H9 (cell line): ENCODE results near the gene CACNA1A. TPM values are rescaled to one million over a fixed set of nuclear protein-coding genes. Genes with fewer than 3 reads are reported as not detected.

ENCODE experiments used
- DNase-seq: peaks from one replicate; pipeline ENCODE4 v3.0.0-alpha.2; 2017
- H2AFZ ChIP-seq: one replicate; pipeline ENCODE4 v1.6.1; 2013; ENCODE audit warnings: mild to moderate bottlenecking, low read length, control low read depth, moderate library complexity
- H2AK5ac ChIP-seq: 2 replicates; pipeline ENCODE4 v1.6.1; 2013; ENCODE audit warnings: low read length, control low read depth, mixed read lengths; ENCODE audit not compliant: insufficient read length
- H2BK120ac ChIP-seq: one replicate; pipeline ENCODE4 v1.6.1; 2013; ENCODE audit warnings: low read depth, mild to moderate bottlenecking, low read length, control low read depth, inconsistent platforms; ENCODE audit not compliant: poor library complexity, severe bottlenecking
- H2BK12ac ChIP-seq: 2 replicates; pipeline ENCODE4 v1.6.1; 2013; ENCODE audit warnings: low read length, control low read depth, mixed read lengths, low read depth; ENCODE audit not compliant: insufficient read length
- H2BK15ac ChIP-seq: 2 replicates; pipeline ENCODE4 v1.6.1; 2013; ENCODE audit warnings: low read depth, low read length, control low read depth
- H2BK20ac ChIP-seq: one replicate; pipeline ENCODE4 v1.6.1; 2013; ENCODE audit warnings: low read depth, mild to moderate bottlenecking, low read length, control low read depth, inconsistent platforms; ENCODE audit not compliant: poor library complexity, severe bottlenecking
- H2BK5ac ChIP-seq: 2 replicates; pipeline ENCODE4 v1.6.1; 2013; ENCODE audit warnings: low read length, control low read depth, mixed read lengths; ENCODE audit not compliant: insufficient read length
- H3K14ac ChIP-seq: 2 replicates; pipeline ENCODE4 v1.6.1; 2013; ENCODE audit warnings: low read length, control low read depth; ENCODE audit not compliant: insufficient read depth
- H3K18ac ChIP-seq: 2 replicates; pipeline ENCODE4 v1.6.1; 2013; ENCODE audit warnings: low read depth, mild to moderate bottlenecking, mixed read lengths, low read length, control low read depth; ENCODE audit not compliant: insufficient read length
- H3K23ac ChIP-seq: 2 replicates; pipeline ENCODE4 v1.6.1; 2013; ENCODE audit warnings: low read length, control low read depth, mixed read lengths, low read depth; ENCODE audit not compliant: insufficient read length
- H3K23me2 ChIP-seq: 2 replicates; pipeline ENCODE4 v1.6.1; 2013; ENCODE audit warnings: low read depth, mild to moderate bottlenecking, mixed read lengths, low read length, control low read depth; ENCODE audit not compliant: insufficient read length, poor library complexity, severe bottlenecking
- H3K27ac ChIP-seq: 2 replicates; pipeline ENCODE4 v1.5.1; 2013; ENCODE audit warnings: low read length, control low read depth, mixed read lengths, low read depth; ENCODE audit not compliant: insufficient read length
- H3K27me3 ChIP-seq: 2 replicates; pipeline ENCODE4 v1.6.1; 2013; ENCODE audit warnings: low read length, control low read depth, inconsistent platforms; ENCODE audit not compliant: insufficient read depth
- H3K4ac ChIP-seq: 2 replicates; pipeline ENCODE4 v1.6.1; 2013; ENCODE audit warnings: low read depth, mild to moderate bottlenecking, control low read depth, inconsistent platforms, low read length, moderate library complexity
- H3K4me1 ChIP-seq: 2 replicates; pipeline ENCODE4 v1.6.1; 2013; ENCODE audit warnings: low read length, control low read depth, inconsistent platforms; ENCODE audit not compliant: insufficient read depth
- H3K4me2 ChIP-seq: 2 replicates; pipeline ENCODE4 v1.6.1; 2013; ENCODE audit warnings: low read length, control low read depth, mixed read lengths; ENCODE audit not compliant: insufficient read length, insufficient read depth
- H3K56ac ChIP-seq: 2 replicates; pipeline ENCODE4 v1.6.1; 2013; ENCODE audit warnings: low read depth, mild to moderate bottlenecking, mixed read lengths, low read length, control low read depth; ENCODE audit not compliant: insufficient read length
- H3K79me1 ChIP-seq: 2 replicates; pipeline ENCODE4 v1.6.1; 2013; ENCODE audit warnings: low read depth, mild to moderate bottlenecking, moderate library complexity, low read length, control low read depth, inconsistent platforms; ENCODE audit not compliant: insufficient read depth, poor library complexity, severe bottlenecking
- H3K79me2 ChIP-seq: 2 replicates; pipeline ENCODE4 v1.6.1; 2013; ENCODE audit warnings: low read length, control low read depth, inconsistent platforms; ENCODE audit not compliant: insufficient read depth
- H3K9ac ChIP-seq: 2 replicates; pipeline ENCODE4 v1.6.1; 2013; ENCODE audit warnings: low read length, control low read depth, mixed read lengths; ENCODE audit not compliant: insufficient read length; ENCODE audit errors: extremely low read depth
- H3K9me3 ChIP-seq: one replicate; pipeline ENCODE4 v1.6.1; 2013; ENCODE audit warnings: low read depth, low read length, inconsistent platforms; ENCODE audit not compliant: control insufficient read depth
- H3T11ph ChIP-seq: one replicate; pipeline ENCODE4 v1.6.1; 2013; ENCODE audit warnings: mild to moderate bottlenecking, low read length, control low read depth, inconsistent platforms
- H4K20me1 ChIP-seq: one replicate; pipeline ENCODE4 v1.6.1; 2013; ENCODE audit not compliant: control insufficient read depth, insufficient read length, insufficient read depth
- H4K5ac ChIP-seq: 2 replicates; pipeline ENCODE4 v1.6.1; 2013; ENCODE audit warnings: low read depth, mild to moderate bottlenecking, mixed read lengths, low read length, control low read depth; ENCODE audit not compliant: insufficient read length
- H4K8ac ChIP-seq: replicated peaks from 2 replicates; pipeline ENCODE4 v1.6.1; 2013; ENCODE audit warnings: low read length, control low read depth, mixed read lengths, low read depth; ENCODE audit not compliant: insufficient read length
- H4K91ac ChIP-seq: 2 replicates; pipeline ENCODE4 v1.6.1; 2013; ENCODE audit warnings: low read depth, mild to moderate bottlenecking, moderate library complexity, mixed read lengths, low read length, control low read depth; ENCODE audit not compliant: insufficient read length
- H3K27ac Mint-ChIP-seq, 3 experiments: 2 replicates in 2 of 3; 3 replicates in 1 of 3; pipeline ENCODE4 v1.8.0; 2020 to 2021; ENCODE audit warnings: mixed read lengths in 3 of 3, mild to moderate bottlenecking in 1 of 3, moderate library complexity in 1 of 3
- H3K27me3 Mint-ChIP-seq: 2 replicates; pipeline ENCODE4 v1.8.0; 2021; ENCODE audit warnings: low read depth, mild to moderate bottlenecking, moderate library complexity, mixed read lengths
- H3K36me3 Mint-ChIP-seq, 3 experiments: 2 replicates in 2 of 3; 3 replicates in 1 of 3; pipeline ENCODE4 v1.8.0; 2020 to 2021; ENCODE audit warnings: low read depth in 3 of 3, mixed read lengths in 3 of 3; ENCODE audit not compliant: insufficient read depth in 1 of 3
- H3K4me1 Mint-ChIP-seq, 2 experiments: 2 replicates each; pipeline ENCODE4 v1.8.0; 2020; ENCODE audit warnings: mixed read lengths in 2 of 2
- H3K4me3 Mint-ChIP-seq, 2 experiments: 2 replicates in 1 of 2; 3 replicates in 1 of 2; pipeline ENCODE4 v1.8.0; 2020 to 2021; ENCODE audit warnings: mild to moderate bottlenecking in 2 of 2, mixed read lengths in 2 of 2, moderate library complexity in 1 of 2
- H3K9me3 Mint-ChIP-seq, 2 experiments: 2 replicates in 1 of 2; 3 replicates in 1 of 2; pipeline ENCODE4 v1.8.0; 2020; ENCODE audit warnings: mild to moderate bottlenecking in 2 of 2, mixed read lengths in 2 of 2, moderate library complexity in 1 of 2
- WGBS: extraction: QIAGEN DNeasy Blood & Tissue Kit; methylation state at CpG from one replicate; pipeline ENCODE4 v1.1.7; 2013; ENCODE audit warnings: missing lambda C conversion rate, low lambda C conversion rate, mixed read lengths; ENCODE audit not compliant: insufficient read length; ENCODE audit errors: extremely low coverage; 5-methylcytosine and 5-hydroxymethylcytosine counted together
- total RNA-seq: library from RNA; stranded (reverse); gene quantifications from 2 replicates; pipeline ENCODE4 v1.2.1, GENCODE V29; 2021
- TF ChIP-seq, protein P1 (sequence below): fragments of 200-600 bp; sonication (generic); conservative IDR thresholded peaks from 3 replicates; pipeline ENCODE4 v1.8.0; 2021; ENCODE audit warnings: antibody characterized with exemption, mild to moderate bottlenecking

Gene CACNA1A
- total RNA-seq, 1 experiment from 2014 or later = 8.0 TPM

DNA sequence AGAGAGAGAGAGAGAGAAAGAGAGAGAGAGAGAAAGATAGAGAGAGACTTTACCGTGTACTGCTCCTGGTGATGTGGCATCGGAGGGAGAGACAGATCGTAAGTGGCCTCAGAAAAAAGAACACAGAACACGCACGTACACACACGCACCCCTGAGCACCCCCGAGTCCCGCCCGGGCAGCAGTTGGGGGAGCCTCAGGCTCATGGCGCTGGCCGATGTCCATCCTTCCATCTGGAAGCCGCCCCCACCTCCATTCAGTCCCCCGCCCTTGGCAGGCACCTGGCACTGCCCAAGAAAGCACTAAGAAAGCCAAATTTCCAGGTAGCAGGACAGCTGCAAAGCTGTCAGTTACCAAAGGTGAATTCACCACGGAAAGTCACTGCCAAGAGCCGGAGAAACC is 239.1 kb downstream of the CACNA1A start:
- Histone ChIP-seq H3K4ac (no peak overlapping the region), H2BK20ac (no peak overlapping the region), H4K5ac (no peak overlapping the region), H3K56ac (no peak overlapping the region), H3K27ac (no peak overlapping the region), H2AFZ (no peak overlapping the region), H2BK12ac (no peak overlapping the region), H3K23me2 (no peaks in the 10 kb centered on the region), H3K79me1 (no peaks in the 10 kb centered on the region), H3K4me1 (no peaks in the 10 kb centered on the region; the same call in 1 of the 2 replicates), H2BK15ac (no peak overlapping the region), H4K20me1 (no peaks in the 10 kb centered on the region), H3K27me3 (no peaks in the 10 kb centered on the region), H2BK120ac (no peak overlapping the region), H3K23ac (no peak overlapping the region), H3K14ac (no peak overlapping the region), H3K9me3 (no peaks in the 10 kb centered on the region), H3K9ac (no peak overlapping the region), H4K8ac (no peak overlapping the region), H4K91ac (no peak overlapping the region), H3K18ac (no peak overlapping the region), H2BK5ac (no peak overlapping the region), H3T11ph (no peak overlapping the region), H3K79me2 (no peaks in the 10 kb centered on the region), H2AK5ac (no peak overlapping the region), H3K4me2 (no peak overlapping the region)
- no peak for DNase-seq
- TF ChIP-seq, protein P1, sequence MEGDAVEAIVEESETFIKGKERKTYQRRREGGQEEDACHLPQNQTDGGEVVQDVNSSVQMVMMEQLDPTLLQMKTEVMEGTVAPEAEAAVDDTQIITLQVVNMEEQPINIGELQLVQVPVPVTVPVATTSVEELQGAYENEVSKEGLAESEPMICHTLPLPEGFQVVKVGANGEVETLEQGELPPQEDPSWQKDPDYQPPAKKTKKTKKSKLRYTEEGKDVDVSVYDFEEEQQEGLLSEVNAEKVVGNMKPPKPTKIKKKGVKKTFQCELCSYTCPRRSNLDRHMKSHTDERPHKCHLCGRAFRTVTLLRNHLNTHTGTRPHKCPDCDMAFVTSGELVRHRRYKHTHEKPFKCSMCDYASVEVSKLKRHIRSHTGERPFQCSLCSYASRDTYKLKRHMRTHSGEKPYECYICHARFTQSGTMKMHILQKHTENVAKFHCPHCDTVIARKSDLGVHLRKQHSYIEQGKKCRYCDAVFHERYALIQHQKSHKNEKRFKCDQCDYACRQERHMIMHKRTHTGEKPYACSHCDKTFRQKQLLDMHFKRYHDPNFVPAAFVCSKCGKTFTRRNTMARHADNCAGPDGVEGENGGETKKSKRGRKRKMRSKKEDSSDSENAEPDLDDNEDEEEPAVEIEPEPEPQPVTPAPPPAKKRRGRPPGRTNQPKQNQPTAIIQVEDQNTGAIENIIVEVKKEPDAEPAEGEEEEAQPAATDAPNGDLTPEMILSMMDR = no peak
- peaks cover 0 to 24% (median 23%) of the 10 kb centered on the region in 3 experiments; a peak in 4 of 7 replicates for H3K36me3 Mint-ChIP-seq
- H3K4me3 Mint-ChIP-seq = no peak overlapping the region
- H3K27me3 Mint-ChIP-seq = peaks cover 3% of the 10 kb centered on the region; the same call in 1 of the 2 replicates
- peaks cover 0 to 3% of the 10 kb centered on the region in 2 experiments; a peak in 2 of 4 replicates for H3K4me1 Mint-ChIP-seq
- WGBS = no CpG with 5 or more reads among the region's 15 CpGs
- H3K27ac Mint-ChIP-seq = 0 out of 7 replicates have a peak overlapping the region, but pooled peaks of 1 of the 3 experiments have one; percentile 1
- H3K9me3 Mint-ChIP-seq = peaks cover 15 to 22% of the 10 kb centered on the region in 2 experiments
